ENCODE data around the gene OR6Y1.

OR6Y1 gene

GRCh38 chr1:158572226-158572625 lies 18.0 kb upstream of the OR6Y1 start:
- no peak for DNase-seq (ENCODE audit: low read depth)

GRCh38 chr1:158570480-158570879 lies 16.3 kb upstream of the OR6Y1 start, which contains the start of gene OR6P1:
TSS of gene OR6P1 (minus strand) at chr1:158570580. CDS start at chr1:158563604, 6,976 bp downstream.
- no peak for TF ChIP-seq CTCF (IDR thresholded peaks at IDR 0.05; ENCODE audit: low read depth, low read length)
- no peak for TF ChIP-seq POLR2A (IDR thresholded peaks at IDR 0.05; ENCODE audit: extremely low read depth, insufficient read length)
- TF ChIP-seq MYC (IDR thresholded peaks at IDR 0.05; ENCODE audit: low read depth, low read length), result no peak
- TF ChIP-seq MAX (IDR thresholded peaks at IDR 0.05; ENCODE audit: low read depth, low read length), result no peak

More at GRCh38 chr1:158572226-158572625, 18.0 kb upstream of the OR6Y1 start:
- TF ChIP-seq MYC (IDR thresholded peaks at IDR 0.05; ENCODE audit: low read depth, low read length) (no peak), CTCF (IDR thresholded peaks at IDR 0.05; ENCODE audit: low read depth, low read length) (no peak), POLR2A (IDR thresholded peaks at IDR 0.05; ENCODE audit: extremely low read depth, insufficient read length) (no peak), MAX (IDR thresholded peaks at IDR 0.05; ENCODE audit: low read depth, low read length) (no peak)
- no peak overlapping the region for H3K4me3 ChIP-seq (ENCODE audit: low read depth, low read length)

GRCh38 chr1:158564608-158565007 lies 10.4 kb upstream of the OR6Y1 start:
- TF ChIP-seq MYC (IDR thresholded peaks at IDR 0.05; ENCODE audit: low read depth, low read length) (no peak), MAX (IDR thresholded peaks at IDR 0.05; ENCODE audit: low read depth, low read length) (no peak), POLR2A (IDR thresholded peaks at IDR 0.05; ENCODE audit: extremely low read depth, insufficient read length) (no peak), CTCF (IDR thresholded peaks at IDR 0.05; ENCODE audit: low read depth, low read length) (no peak)
- no peak overlapping the region for H3K4me3 ChIP-seq (ENCODE audit: low read depth, low read length)
- peak; percentile 83 for DNase-seq (ENCODE audit: low read depth)

More at GRCh38 chr1:158570480-158570879, 16.3 kb upstream of the OR6Y1 start, which contains the start of gene OR6P1:
- no peak within 1 kb of the TSS for H3K4me3 ChIP-seq (ENCODE audit: low read depth, low read length)
- no peak for DNase-seq (ENCODE audit: low read depth)

- TF ChIP-seq MAX (IDR thresholded peaks at IDR 0.05; ENCODE audit: low read depth, low read length), result no peak
- TF ChIP-seq MYC (IDR thresholded peaks at IDR 0.05; ENCODE audit: low read depth, low read length), result no peak
- no peak overlapping the region for H3K4me3 ChIP-seq (ENCODE audit: low read depth, low read length)
- DNase-seq (ENCODE audit: low read depth), result peak; percentile 31
Observed at GRCh38 chr1:158563853-158564252, 9.6 kb upstream of the OR6Y1 start.

- no peak overlapping the region for H3K4me3 ChIP-seq (ENCODE audit: low read depth, low read length)
- TF ChIP-seq MYC (IDR thresholded peaks at IDR 0.05; ENCODE audit: low read depth, low read length) (no peak), CTCF (IDR thresholded peaks at IDR 0.05; ENCODE audit: low read depth, low read length) (no peak), POLR2A (IDR thresholded peaks at IDR 0.05; ENCODE audit: extremely low read depth, insufficient read length) (no peak), MAX (IDR thresholded peaks at IDR 0.05; ENCODE audit: low read depth, low read length) (no peak)
- DNase-seq (ENCODE audit: low read depth), result no peak
Observed at GRCh38 chr1:158559696-158560095, 5.5 kb upstream of the OR6Y1 start.

GRCh38 chr1:158552296-158552695 lies 1.9 kb downstream of the OR6Y1 start:
- DNase-seq (ENCODE audit: low read depth), result no peak
- H3K4me3 ChIP-seq (ENCODE audit: low read depth, low read length), result no peak overlapping the region
- TF ChIP-seq MYC (IDR thresholded peaks at IDR 0.05; ENCODE audit: low read depth, low read length) (no peak), CTCF (IDR thresholded peaks at IDR 0.05; ENCODE audit: low read depth, low read length) (no peak), MAX (IDR thresholded peaks at IDR 0.05; ENCODE audit: low read depth, low read length) (no peak), POLR2A (IDR thresholded peaks at IDR 0.05; ENCODE audit: extremely low read depth, insufficient read length) (no peak)

All from NB4 (cell line).